ENCODE measurements around the gene NGDN.

The NGDN gene

DNA sequence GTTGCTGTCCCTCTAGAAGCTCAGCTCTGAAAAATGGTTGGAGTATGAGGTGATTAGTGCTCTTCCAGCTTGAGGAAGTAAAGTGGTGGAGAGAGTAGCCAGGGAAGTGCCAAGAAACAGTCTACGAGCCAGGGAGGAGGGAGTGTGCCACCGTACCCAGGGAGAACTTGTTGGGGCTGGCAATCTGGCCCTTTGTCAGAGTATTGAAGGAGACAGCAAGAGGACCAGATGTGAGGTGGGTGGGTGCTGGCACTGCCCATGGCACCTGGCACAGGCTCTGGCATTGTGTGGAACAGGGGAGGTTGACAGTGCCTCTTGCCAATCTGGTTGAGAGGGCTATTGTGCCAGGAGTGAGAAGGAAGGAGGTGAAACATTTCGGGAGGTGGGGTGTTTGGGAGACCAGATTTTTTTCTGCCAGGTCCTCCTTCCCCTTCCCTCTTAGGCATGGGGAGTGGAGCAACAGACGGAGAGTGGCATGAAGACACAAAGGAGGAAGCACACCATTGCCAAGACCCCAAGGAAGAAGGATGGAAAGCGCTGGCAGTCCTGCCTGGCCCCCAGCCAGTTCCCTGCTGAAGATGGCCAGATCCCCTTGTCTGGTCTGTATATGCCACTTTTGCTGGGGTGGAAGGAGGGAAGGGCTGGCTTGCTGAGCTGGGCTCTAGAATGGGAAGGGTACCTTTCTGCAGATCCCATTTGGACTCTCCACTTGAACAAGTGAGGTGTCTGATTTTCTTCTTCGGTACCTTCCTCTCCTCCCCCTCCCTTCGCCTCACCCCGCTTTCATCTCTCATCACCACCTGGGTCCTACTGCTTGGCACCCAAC lies 44.5 kb downstream of the NGDN start:
- no peak for DNase-seq
- Histone ChIP-seq H3K9me3 (no peaks in the 10 kb centered on the region), H3K27me3 (no peaks in the 10 kb centered on the region), H3K4me3 (ENCODE audit: low read depth, low read length) (no peak overlapping the region), H3K36me3 (no peaks in the 10 kb centered on the region), H3K4me1 (peaks cover 3% of the 10 kb centered on the region; the same call in 1 of the 2 replicates)
- TF ChIP-seq, protein P1, sequence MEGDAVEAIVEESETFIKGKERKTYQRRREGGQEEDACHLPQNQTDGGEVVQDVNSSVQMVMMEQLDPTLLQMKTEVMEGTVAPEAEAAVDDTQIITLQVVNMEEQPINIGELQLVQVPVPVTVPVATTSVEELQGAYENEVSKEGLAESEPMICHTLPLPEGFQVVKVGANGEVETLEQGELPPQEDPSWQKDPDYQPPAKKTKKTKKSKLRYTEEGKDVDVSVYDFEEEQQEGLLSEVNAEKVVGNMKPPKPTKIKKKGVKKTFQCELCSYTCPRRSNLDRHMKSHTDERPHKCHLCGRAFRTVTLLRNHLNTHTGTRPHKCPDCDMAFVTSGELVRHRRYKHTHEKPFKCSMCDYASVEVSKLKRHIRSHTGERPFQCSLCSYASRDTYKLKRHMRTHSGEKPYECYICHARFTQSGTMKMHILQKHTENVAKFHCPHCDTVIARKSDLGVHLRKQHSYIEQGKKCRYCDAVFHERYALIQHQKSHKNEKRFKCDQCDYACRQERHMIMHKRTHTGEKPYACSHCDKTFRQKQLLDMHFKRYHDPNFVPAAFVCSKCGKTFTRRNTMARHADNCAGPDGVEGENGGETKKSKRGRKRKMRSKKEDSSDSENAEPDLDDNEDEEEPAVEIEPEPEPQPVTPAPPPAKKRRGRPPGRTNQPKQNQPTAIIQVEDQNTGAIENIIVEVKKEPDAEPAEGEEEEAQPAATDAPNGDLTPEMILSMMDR (IDR thresholded peaks at IDR 0.05; ENCODE audit: low read depth, low read length) = no peak

DNA sequence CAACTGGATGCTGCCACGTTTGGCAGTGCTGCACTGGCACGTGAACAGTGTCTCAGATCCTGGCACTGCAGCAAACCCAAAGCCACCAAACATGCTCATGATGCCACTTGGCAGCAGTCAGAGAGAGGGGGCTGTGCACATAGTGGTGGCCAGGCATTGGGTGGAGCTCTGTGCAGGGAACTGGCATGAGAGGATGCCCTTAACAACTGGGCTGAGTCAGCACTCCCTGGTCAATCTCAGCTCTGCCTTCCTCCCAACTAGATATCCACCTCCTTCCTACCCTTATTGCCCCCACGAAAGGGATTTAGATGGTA lies 45.1 kb downstream of the NGDN start:
- TF ChIP-seq, protein P1 (IDR thresholded peaks at IDR 0.05; ENCODE audit: low read depth, low read length) = no peak
- DNase-seq = no peak
- H3K27me3 ChIP-seq = no peaks in the 10 kb centered on the region
- no peaks in the 10 kb centered on the region for H3K36me3 ChIP-seq
- no peaks in the 10 kb centered on the region for H3K9me3 ChIP-seq
- no peaks in the 10 kb centered on the region; the same call in 1 of the 2 replicates for H3K4me1 ChIP-seq
- no peak overlapping the region for H3K4me3 ChIP-seq (ENCODE audit: low read depth, low read length)

DNA sequence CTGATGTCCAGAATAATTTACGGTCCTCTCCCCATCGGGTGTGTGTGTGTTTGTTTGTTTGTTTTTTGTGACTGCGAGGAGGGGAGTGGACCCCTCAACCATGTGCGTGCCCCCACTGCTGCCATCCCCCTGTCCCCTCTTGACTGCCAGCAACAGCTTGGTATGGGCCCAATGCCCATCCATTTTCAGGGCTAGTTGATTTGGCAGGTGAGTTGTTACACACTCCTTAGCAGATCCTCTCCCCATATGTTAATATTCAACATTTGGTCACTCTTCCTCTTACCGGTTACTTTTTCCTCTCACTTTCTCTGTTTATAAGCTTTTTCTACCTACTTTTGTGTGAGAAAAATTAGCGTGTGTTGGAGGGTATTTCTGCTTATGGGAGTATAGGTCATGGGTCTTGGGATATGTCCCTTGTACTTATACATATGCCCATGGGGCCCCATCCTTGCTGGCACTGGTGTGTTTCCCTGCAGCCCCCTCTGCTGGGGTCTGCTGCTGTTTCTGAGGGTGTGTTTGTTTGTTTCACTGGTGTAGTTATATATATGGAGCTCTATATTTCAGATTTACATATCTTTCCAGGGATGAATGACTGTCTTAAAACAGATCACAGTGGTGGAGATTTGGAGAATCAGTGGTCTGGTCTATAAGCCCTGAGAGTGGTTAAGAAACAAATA lies 48.3 kb downstream of the NGDN start:
- no peak for DNase-seq
- Histone ChIP-seq H3K27me3 (no peaks in the 10 kb centered on the region), H3K4me1 (no peaks in the 10 kb centered on the region), H3K36me3 (no peaks in the 10 kb centered on the region), H3K9me3 (no peaks in the 10 kb centered on the region), H3K4me3 (ENCODE audit: low read depth, low read length) (no peak overlapping the region)
- TF ChIP-seq, protein P1 (IDR thresholded peaks at IDR 0.05; ENCODE audit: low read depth, low read length) = peak; percentile 15; the same call in 1 of the 2 replicates

DNA sequence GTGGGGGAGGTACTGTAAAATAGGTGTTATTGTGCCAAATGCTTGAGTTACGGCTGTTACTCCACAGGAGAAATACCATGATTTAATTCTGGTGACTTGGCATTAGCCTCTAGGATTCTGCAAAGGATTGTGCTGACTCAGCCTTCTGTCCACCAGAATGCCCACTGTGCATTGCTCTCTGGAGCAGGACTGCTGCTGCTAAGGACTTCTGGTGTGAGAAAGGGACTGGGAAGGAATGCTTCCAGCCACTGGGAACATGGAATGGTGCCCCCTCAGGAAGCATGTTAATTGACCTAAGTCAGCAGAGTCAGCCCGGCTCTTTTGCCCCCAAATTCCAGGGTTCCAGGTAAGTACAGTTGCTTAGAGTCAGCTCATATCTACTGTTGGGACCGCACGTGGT lies 49.2 kb downstream of the NGDN start:
- Histone ChIP-seq H3K9me3 (no peaks in the 10 kb centered on the region), H3K4me3 (ENCODE audit: low read depth, low read length) (no peak overlapping the region), H3K27me3 (no peaks in the 10 kb centered on the region), H3K36me3 (no peaks in the 10 kb centered on the region), H3K4me1 (no peaks in the 10 kb centered on the region)
- TF ChIP-seq, protein P1 (IDR thresholded peaks at IDR 0.05; ENCODE audit: low read depth, low read length) = no peak
- no peak for DNase-seq

DNA sequence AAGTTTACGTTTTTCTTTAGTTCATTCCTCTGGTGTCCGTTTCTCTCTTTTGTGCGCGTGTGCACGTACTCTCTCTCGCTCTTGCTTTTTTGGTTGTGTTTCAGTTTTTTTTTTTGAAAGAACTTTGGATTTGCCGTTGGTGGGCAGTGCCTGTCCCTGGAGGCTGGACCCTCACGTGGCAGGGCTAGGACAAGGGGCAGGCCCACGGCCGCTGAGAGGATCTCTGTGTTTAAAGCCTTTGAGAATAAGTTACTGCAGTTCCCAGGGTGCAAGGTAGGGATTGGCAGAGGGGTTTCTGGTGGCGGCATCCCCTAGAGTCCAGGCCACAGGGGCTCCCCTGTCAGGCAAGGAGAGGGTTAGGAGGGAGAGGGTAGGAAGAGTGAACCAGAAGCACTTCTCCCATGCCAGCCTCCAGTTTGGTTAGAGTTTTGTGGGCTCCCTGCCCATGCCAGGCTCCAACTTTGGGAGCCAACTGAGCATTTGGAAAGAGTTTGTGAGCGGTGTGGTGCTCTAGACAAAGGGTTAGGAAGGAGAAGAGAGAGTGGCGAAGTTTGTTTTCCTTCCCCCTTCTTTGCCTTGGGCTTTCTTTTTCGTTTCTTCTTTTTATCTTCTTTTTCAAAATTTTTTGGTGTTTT lies 51.5 kb downstream of the NGDN start:
- DNase-seq = no peak
- TF ChIP-seq, protein P1 (IDR thresholded peaks at IDR 0.05; ENCODE audit: low read depth, low read length) = no peak
- Histone ChIP-seq H3K36me3 (no peaks in the 10 kb centered on the region; the same call in 1 of the 2 replicates), H3K4me3 (ENCODE audit: low read depth, low read length) (no peak overlapping the region), H3K4me1 (no peaks in the 10 kb centered on the region), H3K27me3 (no peaks in the 10 kb centered on the region), H3K9me3 (no peaks in the 10 kb centered on the region)
